Measurements from ENCODE around the gene ZNF385C. TPM values are rescaled to one million over a fixed set of nuclear protein-coding genes. Genes with fewer than 3 reads are reported as not detected.

The ZNF385C gene
- total and polyA plus RNA-seq, 2 of the 13 experiments (the other 11 are each of a cell fraction or from before 2014, with no cell fraction given): 2.3 to 6.1 TPM

- TF ChIP-seq ZNF33B (CRISPR knock-in tag; IDR thresholded peaks at IDR 0.05): no peak
- TF ChIP-seq ZFP1 (CRISPR knock-in tag; IDR thresholded peaks at IDR 0.05): 0 out of 2 replicates have a peak, but pooled peaks have one; percentile 36
- peak; percentile 55; the same call in 1 of the 2 replicates for TF ChIP-seq THAP11 (CRISPR knock-in tag; IDR thresholded peaks at IDR 0.05)
- no peak for TF ChIP-seq NFRKB (IDR thresholded peaks at IDR 0.05)
- TF ChIP-seq ZNF496 (CRISPR knock-in tag; IDR thresholded peaks at IDR 0.05; ENCODE audit: insufficient replicate concordance): no peak
- TF ChIP-seq ZNF20 (CRISPR knock-in tag; IDR thresholded peaks at IDR 0.05): no peak
- no peak for TF ChIP-seq ZNF7 (CRISPR knock-in tag; IDR thresholded peaks at IDR 0.05)
- no peak for TF ChIP-seq ZSCAN25 (CRISPR knock-in tag; IDR thresholded peaks at IDR 0.05)
- no peak for TF ChIP-seq HOXA9 (CRISPR knock-in tag; IDR thresholded peaks at IDR 0.05; ENCODE audit: borderline replicate concordance)
- TF ChIP-seq, protein P1, sequence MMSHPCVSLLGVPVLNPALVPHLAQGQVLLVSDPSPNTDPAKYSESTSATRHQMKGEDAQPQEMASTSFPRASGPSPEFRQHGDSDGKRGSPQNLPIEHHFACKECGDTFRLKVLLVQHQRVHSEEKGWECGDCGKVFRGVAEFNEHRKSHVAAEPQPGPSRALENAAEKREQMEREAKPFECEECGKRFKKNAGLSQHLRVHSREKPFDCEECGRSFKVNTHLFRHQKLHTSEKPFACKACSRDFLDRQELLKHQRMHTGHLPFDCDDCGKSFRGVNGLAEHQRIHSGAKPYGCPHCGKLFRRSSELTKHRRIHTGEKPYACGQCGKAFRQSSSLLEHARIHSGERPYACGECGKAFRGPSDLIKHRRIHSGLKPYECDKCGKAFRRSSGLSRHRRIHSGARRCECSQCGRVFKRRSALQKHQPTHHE (CRISPR knock-in tag; IDR thresholded peaks at IDR 0.05; ENCODE audit: borderline replicate concordance): no peak
- no peak for TF ChIP-seq ZIK1 (CRISPR knock-in tag; IDR thresholded peaks at IDR 0.05; ENCODE audit: borderline replicate concordance, low read depth)
- 0 out of 2 replicates have a peak, but pooled peaks have one; percentile 30 for TF ChIP-seq KDM3A (CRISPR knock-in tag; IDR thresholded peaks at IDR 0.05; ENCODE audit: low read depth)
- no peak for TF ChIP-seq TAF1 (CRISPR knock-in tag; IDR thresholded peaks at IDR 0.05)
- no peak for TF ChIP-seq ZNF615 (CRISPR knock-in tag; IDR thresholded peaks at IDR 0.05; ENCODE audit: borderline replicate concordance)
- TF ChIP-seq HMGXB3 (CRISPR knock-in tag; IDR thresholded peaks at IDR 0.05; ENCODE audit: borderline replicate concordance): 0 out of 2 replicates have a peak, but pooled peaks have one; percentile 23
- TF ChIP-seq, protein P2, sequence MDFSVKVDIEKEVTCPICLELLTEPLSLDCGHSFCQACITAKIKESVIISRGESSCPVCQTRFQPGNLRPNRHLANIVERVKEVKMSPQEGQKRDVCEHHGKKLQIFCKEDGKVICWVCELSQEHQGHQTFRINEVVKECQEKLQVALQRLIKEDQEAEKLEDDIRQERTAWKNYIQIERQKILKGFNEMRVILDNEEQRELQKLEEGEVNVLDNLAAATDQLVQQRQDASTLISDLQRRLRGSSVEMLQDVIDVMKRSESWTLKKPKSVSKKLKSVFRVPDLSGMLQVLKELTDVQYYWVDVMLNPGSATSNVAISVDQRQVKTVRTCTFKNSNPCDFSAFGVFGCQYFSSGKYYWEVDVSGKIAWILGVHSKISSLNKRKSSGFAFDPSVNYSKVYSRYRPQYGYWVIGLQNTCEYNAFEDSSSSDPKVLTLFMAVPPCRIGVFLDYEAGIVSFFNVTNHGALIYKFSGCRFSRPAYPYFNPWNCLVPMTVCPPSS (IDR thresholded peaks at IDR 0.05): no peak
- no peak for TF ChIP-seq TMF1 (CRISPR knock-in tag; IDR thresholded peaks at IDR 0.05; ENCODE audit: low read depth)
- TF ChIP-seq, protein P3, sequence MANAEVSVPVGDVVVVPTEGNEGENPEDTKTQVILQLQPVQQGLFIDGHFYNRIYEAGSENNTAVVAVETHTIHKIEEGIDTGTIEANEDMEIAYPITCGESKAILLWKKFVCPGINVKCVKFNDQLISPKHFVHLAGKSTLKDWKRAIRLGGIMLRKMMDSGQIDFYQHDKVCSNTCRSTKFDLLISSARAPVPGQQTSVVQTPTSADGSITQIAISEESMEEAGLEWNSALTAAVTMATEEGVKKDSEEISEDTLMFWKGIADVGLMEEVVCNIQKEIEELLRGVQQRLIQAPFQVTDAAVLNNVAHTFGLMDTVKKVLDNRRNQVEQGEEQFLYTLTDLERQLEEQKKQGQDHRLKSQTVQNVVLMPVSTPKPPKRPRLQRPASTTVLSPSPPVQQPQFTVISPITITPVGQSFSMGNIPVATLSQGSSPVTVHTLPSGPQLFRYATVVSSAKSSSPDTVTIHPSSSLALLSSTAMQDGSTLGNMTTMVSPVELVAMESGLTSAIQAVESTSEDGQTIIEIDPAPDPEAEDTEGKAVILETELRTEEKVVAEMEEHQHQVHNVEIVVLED (CRISPR knock-in tag; IDR thresholded peaks at IDR 0.05; ENCODE audit: borderline replicate concordance): no peak
- no peak for TF ChIP-seq ZNF503 (CRISPR knock-in tag; IDR thresholded peaks at IDR 0.05)
Observed at GRCh38 chr17:42101513-42102292, 3.4 kb upstream of the ZNF385C start (continued).
